ENCODE data around the gene FAM78A. TPM values are rescaled to one million over a fixed set of nuclear protein-coding genes. Genes with fewer than 3 reads are reported as not detected.

Gene FAM78A
- total and polyA plus RNA-seq, 10 donors: 17.0 to 40.3 (median 28.5) TPM

DNA sequence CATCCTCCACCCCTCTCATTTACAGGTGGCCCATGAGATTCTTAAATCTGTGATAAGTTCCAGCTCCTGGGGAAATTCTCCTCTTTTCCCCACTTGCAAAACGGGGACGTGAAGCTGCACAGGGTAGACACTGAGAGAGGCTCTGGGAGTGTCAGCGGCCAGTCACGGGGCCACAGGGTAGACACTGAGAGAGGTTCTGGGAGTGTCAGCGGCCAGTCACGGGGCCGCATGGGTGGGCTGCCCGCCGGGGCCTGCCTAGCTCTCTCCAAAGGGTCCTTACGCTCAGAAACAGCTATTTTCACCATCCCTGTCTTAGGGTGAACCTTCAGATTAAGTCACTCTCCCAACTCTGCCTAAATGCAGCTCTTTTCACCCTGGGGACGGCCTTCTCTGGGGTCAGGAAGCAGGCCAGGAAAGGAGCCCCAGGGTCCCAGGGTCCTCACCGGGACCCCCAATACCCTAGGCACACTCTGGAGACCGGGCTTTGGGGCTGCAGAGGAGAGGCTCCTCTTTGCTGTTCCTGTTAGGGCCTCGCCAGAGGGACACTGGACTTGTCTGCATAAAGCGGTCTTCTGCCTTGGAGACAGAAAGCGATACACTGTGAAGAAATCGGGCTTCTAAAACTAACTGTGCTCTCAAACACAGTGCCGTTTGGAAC, 1.5 kb downstream of the FAM78A start:
- WGBS, 5 donors: 21 to 37% (median 24%) methylated on average over 18 of the region's 18 CpGs
- Histone ChIP-seq H3K9me3 (no peaks in the 10 kb centered on the region), H3K36me3 (no peaks in the 10 kb centered on the region), H3K4me3 (peak overlapping the region; percentile 78 to 96 (median 88)), H3K27ac (peak overlapping the region; percentile 66 to 97 (median 90)), H3K4me1 (peaks cover 31 to 91% (median 70%) of the 10 kb centered on the region in 6 donors), H3K27me3 (replicated peaks in 1 of 7) (peaks cover 0 to 4% (median 0%) of the 10 kb centered on the region in 7 donors)
- intact Hi-C loops (cut with DNase I; ENCODE audit: low total_unique reads): no loop called here
- TF ChIP-seq POLR2A (IDR thresholded peaks at IDR 0.05): no peak
- TF ChIP-seq POLR2AphosphoS5 (IDR thresholded peaks at IDR 0.05): peak; percentile 73 to 80 (median 73)
- peak; percentile 91 for DNase-seq

DNA sequence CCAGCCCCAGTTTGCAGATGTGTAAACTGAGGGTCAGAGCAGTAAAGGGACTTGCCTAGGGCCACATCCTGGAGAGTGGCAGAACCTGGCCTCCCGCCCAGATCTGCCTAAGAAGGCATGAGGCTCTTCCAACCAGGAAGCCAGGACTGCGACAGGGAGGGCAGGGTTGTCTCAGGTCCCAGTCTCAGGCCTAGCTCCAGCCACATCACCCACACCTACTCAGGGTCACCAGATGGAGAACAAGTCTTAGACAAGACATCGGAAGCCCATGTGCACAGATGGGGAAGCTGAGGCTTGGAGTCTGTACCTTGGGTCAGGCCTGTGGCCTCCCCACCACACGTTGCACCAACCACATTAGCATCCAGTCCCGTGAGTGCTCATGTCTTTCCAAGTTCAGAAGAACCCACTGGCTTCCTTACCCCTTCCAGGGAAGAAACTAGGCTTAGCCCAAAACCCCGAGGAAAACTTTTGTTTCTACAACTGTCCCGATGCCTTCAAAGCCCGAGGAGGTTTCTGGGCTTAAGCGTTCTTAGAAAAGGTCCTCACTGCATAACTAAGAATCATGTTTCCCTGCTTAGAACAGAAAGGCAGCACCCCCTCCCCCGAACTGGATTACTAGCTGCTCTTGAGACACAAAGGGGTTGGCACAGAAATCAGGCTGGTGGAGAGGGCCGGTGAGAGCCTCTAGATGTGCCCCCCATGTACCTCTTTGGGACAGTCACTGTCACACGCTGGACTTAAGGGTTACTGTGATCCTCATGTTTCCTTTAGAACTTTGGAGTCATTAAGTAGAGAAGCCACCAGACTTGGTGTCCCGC, 2.2 kb downstream of the FAM78A start:
- peak; percentile 64 for DNase-seq
- H3K9me3 ChIP-seq: no peaks in the 10 kb centered on the region
- H3K4me3 ChIP-seq: peak overlapping the region; percentile 78 to 96 (median 88)
- intact Hi-C loops (cut with DNase I; ENCODE audit: low total_unique reads): no loop called here
- peak overlapping the region; percentile 66 to 97 (median 90) for H3K27ac ChIP-seq
- H3K27me3 ChIP-seq (replicated peaks in 1 of 7): no peaks in the 10 kb centered on the region
- 11 to 34% (median 25%) methylated on average over 12 to 13 of the region's 13 CpGs for WGBS, 5 donors
- no peaks in the 10 kb centered on the region for H3K36me3 ChIP-seq
- TF ChIP-seq POLR2A (IDR thresholded peaks at IDR 0.05) (no peak), POLR2AphosphoS5 (IDR thresholded peaks at IDR 0.05) (peak in 2 of 3 donors; percentile 6 to 53)
- TF ChIP-seq, protein P1, sequence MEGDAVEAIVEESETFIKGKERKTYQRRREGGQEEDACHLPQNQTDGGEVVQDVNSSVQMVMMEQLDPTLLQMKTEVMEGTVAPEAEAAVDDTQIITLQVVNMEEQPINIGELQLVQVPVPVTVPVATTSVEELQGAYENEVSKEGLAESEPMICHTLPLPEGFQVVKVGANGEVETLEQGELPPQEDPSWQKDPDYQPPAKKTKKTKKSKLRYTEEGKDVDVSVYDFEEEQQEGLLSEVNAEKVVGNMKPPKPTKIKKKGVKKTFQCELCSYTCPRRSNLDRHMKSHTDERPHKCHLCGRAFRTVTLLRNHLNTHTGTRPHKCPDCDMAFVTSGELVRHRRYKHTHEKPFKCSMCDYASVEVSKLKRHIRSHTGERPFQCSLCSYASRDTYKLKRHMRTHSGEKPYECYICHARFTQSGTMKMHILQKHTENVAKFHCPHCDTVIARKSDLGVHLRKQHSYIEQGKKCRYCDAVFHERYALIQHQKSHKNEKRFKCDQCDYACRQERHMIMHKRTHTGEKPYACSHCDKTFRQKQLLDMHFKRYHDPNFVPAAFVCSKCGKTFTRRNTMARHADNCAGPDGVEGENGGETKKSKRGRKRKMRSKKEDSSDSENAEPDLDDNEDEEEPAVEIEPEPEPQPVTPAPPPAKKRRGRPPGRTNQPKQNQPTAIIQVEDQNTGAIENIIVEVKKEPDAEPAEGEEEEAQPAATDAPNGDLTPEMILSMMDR (IDR thresholded peaks at IDR 0.05 in 8 of 11, conservative IDR thresholded peaks at IDR 0.05 in 3 of 11): no peak
- H3K4me1 ChIP-seq: peaks cover 32 to 93% (median 77%) of the 10 kb centered on the region in 6 donors

DNA sequence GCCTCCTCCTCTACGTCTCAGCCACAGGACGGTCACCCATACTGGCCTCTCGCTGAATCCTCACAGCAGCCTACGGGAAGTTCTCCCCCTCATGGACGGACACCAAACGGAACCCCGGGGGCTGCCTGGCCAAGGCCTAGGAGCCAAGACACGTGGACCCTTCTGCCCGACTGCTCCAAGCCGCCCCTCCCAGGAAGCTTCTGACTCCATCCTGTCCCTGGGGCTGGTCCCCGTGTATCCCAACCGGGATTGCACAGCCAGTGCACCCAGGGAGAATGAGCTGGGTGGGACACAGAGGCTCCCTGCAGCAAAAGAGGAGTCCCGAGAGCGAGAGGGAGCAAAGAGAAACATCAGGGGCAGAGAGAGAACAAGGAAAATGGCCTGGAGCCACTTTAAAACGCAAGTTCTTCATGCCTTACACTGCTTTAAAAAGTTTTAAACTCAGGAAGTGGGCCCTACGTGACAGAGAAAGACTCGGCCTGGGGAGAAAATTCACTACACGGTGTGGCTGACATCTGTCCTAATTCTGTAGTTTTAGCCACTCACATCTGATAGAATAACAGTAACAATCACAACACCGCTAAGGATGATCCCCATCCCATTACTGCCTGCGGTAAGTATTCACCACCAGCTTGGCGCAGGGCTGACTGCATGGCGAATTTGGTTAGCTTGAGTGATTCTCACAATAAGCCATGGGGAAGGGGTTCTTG, 3.0 kb downstream of the FAM78A start:
- TF ChIP-seq POLR2A (IDR thresholded peaks at IDR 0.05): no peak
- peak in 2 of 3 donors; percentile 50 for TF ChIP-seq POLR2AphosphoS5 (IDR thresholded peaks at IDR 0.05)
- TF ChIP-seq, protein P1 (IDR thresholded peaks at IDR 0.05 in 8 of 11, conservative IDR thresholded peaks at IDR 0.05 in 3 of 11): peak in 2 of 11 experiments; percentile 9 to 14
- WGBS, 5 donors: 20 to 43% (median 24%) methylated on average over 20 to 22 of the region's 22 CpGs
- no peaks in the 10 kb centered on the region for H3K9me3 ChIP-seq
- intact Hi-C loops (cut with DNase I; ENCODE audit: low total_unique reads): no loop called here
- H3K4me1 ChIP-seq: peaks cover 32 to 93% (median 74%) of the 10 kb centered on the region in 6 donors
- H3K27me3 ChIP-seq (replicated peaks in 1 of 7): no peaks in the 10 kb centered on the region
- peak overlapping the region; percentile 66 to 97 (median 90) for H3K27ac ChIP-seq
- DNase-seq: peak; percentile 83
- H3K4me3 ChIP-seq: peak overlapping the region; percentile 78 to 96 (median 88)
- H3K36me3 ChIP-seq: no peaks in the 10 kb centered on the region

DNA sequence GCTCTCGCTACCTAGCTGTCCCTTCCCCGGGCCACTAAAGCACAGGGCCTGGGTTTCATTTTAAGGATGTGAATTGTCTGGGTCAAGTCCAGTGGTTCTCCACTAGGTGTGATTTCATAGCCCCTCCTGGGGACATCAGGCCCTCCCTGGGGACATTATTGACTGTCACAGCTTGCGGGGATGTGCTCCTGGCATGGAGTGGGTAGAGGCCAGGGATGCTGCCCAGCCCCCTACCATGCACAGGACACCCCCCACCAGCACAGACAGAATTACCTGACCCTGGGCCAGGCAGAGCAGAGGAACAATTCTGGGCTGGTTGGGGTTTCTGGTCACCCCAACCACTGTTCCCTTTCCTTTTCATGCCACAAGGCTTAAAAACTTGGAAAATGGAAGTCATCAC, 4.1 kb downstream of the FAM78A start:
- peak overlapping the region in 4 of 8 donors; percentile 92 to 96 (median 94) for H3K4me3 ChIP-seq

More for the DNA sequence above, 4.1 kb downstream of the FAM78A start:
- WGBS, 5 donors: 49 to 83% (median 76%) methylated on average over 3 of the region's 3 CpGs
- H3K27me3 ChIP-seq (replicated peaks in 1 of 7): no peaks in the 10 kb centered on the region
- intact Hi-C loops (cut with DNase I; ENCODE audit: low total_unique reads): no loop called here
- H3K27ac ChIP-seq: peak overlapping the region; percentile 66 to 97 (median 90)
- H3K4me1 ChIP-seq: peaks cover 38 to 96% (median 82%) of the 10 kb centered on the region in 6 donors
- H3K9me3 ChIP-seq: no peaks in the 10 kb centered on the region
- no peaks in the 10 kb centered on the region for H3K36me3 ChIP-seq
- DNase-seq: no peak
- TF ChIP-seq, protein P1 (IDR thresholded peaks at IDR 0.05 in 8 of 11, conservative IDR thresholded peaks at IDR 0.05 in 3 of 11): no peak
- TF ChIP-seq POLR2AphosphoS5 (IDR thresholded peaks at IDR 0.05): no peak
- no peak for TF ChIP-seq POLR2A (IDR thresholded peaks at IDR 0.05)

Data from spleen (tissue), 11 donors.